Kidney epithelial cell (primary cell): ENCODE results near the gene CTNNBIP1. TPM values are rescaled to one million over a fixed set of nuclear protein-coding genes. Genes with fewer than 3 reads are reported as not detected.

Source experiments
- DNase-seq: peaks from one replicate; pipeline ENCODE4 v3.0.0-alpha.2; 2010; ENCODE audit warnings: low read depth
- H3K27me3 ChIP-seq: 2 replicates; pipeline ENCODE4 v1.6.0; 2011; ENCODE audit warnings: low read length; ENCODE audit not compliant: control insufficient read depth, insufficient read depth
- H3K36me3 ChIP-seq: 2 replicates; pipeline ENCODE4 v1.5.1; 2011; ENCODE audit warnings: low read length; ENCODE audit not compliant: control insufficient read depth, insufficient read depth
- H3K4me3 ChIP-seq: 2 replicates; pipeline ENCODE4 v1.5.1; 2011; ENCODE audit warnings: low read depth, mild to moderate bottlenecking, control low read depth, low read length
- total RNA-seq: library from RNA; depleted of rRNA; stranded (reverse); fragments of >200 nt; gene quantifications from 2 replicates; pipeline ENCODE4 v1.2.3, GENCODE V29; 2015
- TF ChIP-seq, protein P1 (sequence below): IDR thresholded peaks from 2 replicates; pipeline ENCODE4 v1.5.1; 2011; ENCODE audit warnings: mild to moderate bottlenecking, moderate library complexity, low read length, control low read depth, inconsistent platforms; ENCODE audit not compliant: insufficient read depth, poor library complexity, severe bottlenecking

The CTNNBIP1 gene
- total RNA-seq, 1 donor from 2014 or later, result 27.4 TPM

DNA sequence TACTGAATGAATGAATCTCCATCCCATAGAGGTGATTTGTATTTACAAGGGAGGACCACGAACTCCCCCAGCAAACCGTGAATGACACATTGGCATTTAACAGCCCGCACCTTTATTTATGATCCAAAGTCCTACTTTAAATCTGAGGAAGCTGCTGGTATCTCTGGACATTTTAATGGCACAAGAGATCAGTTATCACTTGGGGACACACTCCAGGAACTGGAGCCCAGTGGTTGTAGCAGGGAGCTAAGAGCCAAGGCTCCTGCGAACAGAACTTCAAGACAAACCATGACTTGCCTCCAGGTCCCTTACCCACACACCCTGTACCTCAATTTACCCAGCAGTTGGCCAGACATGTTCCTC is 1.2 kb downstream of the CTNNBIP1 start:
- no peak for DNase-seq
- TF ChIP-seq, protein P1, sequence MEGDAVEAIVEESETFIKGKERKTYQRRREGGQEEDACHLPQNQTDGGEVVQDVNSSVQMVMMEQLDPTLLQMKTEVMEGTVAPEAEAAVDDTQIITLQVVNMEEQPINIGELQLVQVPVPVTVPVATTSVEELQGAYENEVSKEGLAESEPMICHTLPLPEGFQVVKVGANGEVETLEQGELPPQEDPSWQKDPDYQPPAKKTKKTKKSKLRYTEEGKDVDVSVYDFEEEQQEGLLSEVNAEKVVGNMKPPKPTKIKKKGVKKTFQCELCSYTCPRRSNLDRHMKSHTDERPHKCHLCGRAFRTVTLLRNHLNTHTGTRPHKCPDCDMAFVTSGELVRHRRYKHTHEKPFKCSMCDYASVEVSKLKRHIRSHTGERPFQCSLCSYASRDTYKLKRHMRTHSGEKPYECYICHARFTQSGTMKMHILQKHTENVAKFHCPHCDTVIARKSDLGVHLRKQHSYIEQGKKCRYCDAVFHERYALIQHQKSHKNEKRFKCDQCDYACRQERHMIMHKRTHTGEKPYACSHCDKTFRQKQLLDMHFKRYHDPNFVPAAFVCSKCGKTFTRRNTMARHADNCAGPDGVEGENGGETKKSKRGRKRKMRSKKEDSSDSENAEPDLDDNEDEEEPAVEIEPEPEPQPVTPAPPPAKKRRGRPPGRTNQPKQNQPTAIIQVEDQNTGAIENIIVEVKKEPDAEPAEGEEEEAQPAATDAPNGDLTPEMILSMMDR, result no peak
- H3K4me3 ChIP-seq, result peak overlapping the region; percentile 89
- no peaks in the 10 kb centered on the region for H3K27me3 ChIP-seq
- no peaks in the 10 kb centered on the region for H3K36me3 ChIP-seq

DNA sequence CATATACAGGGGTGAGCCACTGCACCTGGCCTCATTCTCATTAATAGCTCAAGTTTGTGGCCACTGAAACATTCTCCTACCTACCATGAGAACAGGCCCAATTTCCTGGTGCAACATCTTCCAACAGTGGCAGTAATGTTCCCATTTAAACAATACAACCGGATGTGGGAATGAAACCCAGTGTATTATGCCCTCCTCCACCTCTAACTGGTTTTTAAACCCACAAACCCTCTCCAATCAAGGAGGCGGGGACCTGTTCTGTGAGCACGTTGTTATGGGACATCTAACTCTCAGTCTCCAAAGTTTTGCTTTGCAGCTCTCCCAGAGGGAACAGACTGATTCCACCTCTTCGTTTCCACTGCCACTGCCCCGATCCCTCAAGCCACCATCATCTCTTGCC is 2.6 kb downstream of the CTNNBIP1 start:
- DNase-seq, result no peak
- Histone ChIP-seq H3K27me3 (no peaks in the 10 kb centered on the region), H3K4me3 (no peak overlapping the region), H3K36me3 (no peaks in the 10 kb centered on the region)
- TF ChIP-seq, protein P1, result no peak

DNA sequence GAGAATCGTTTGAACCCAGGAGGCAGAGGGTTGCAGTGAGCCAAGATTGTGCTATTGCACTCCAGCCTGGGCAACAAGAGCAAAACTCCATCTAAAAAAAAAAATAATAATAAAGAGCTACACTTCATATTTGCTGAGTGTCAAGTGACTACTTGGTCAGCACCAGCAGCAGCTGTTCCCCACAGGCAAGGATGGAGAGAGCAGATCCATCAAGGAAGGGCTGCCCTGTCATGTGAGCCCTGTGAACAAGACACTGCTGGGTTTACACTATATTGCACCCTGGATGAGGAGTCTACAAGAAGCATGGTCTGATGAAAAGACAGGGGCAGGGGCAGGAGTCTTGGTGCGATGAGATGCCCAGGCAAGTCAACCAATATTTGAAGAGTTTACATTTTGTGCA is 3.6 kb downstream of the CTNNBIP1 start:
- TF ChIP-seq, protein P1, result no peak
- no peak for DNase-seq
- Histone ChIP-seq H3K36me3 (no peaks in the 10 kb centered on the region), H3K27me3 (no peaks in the 10 kb centered on the region), H3K4me3 (no peak overlapping the region)

DNA sequence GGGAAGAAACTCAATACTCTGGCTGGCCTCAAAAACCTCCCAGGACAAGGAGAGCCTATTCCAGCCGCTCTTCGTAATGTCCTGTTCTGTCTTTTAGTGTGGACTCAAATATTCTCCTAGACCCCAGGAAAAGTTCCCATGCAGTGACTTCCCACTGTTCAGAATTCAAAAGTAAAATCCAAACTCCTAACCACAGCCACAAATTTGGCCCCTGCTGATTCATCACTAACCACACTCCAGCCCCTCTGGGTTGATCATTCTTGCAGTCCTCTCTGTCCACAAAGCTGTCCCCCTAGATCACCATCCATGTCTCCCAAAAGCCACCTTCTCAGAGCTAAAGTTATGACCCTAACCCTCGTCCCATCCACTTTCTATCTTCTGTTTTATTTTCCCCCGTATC is 5.1 kb downstream of the CTNNBIP1 start:
- no peak for DNase-seq
- Histone ChIP-seq H3K36me3 (no peaks in the 10 kb centered on the region), H3K4me3 (no peak overlapping the region), H3K27me3 (no peaks in the 10 kb centered on the region)
- TF ChIP-seq, protein P1, result no peak

DNA sequence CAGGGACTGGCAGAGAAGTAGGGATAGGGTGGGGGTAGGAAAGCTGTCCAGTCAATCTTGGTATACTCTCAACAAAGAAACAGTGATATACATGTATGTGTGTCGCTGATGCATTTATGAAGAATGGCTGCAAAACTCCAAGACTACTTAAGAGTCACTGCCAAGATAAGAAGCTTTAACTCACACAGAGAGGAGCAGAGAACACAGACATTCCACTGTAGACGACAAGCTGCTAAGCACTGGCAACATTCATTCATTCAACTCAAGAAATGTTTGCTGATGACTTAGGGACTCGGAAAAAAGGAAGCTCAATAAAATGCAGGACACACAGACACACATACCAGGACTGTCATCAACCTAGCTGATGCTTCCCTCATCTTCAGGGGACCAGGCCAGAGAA is 5.5 kb downstream of the CTNNBIP1 start:
- H3K27me3 ChIP-seq, result no peaks in the 10 kb centered on the region
- no peaks in the 10 kb centered on the region for H3K36me3 ChIP-seq
- DNase-seq, result no peak
- TF ChIP-seq, protein P1, result no peak
- H3K4me3 ChIP-seq, result no peak overlapping the region

DNA sequence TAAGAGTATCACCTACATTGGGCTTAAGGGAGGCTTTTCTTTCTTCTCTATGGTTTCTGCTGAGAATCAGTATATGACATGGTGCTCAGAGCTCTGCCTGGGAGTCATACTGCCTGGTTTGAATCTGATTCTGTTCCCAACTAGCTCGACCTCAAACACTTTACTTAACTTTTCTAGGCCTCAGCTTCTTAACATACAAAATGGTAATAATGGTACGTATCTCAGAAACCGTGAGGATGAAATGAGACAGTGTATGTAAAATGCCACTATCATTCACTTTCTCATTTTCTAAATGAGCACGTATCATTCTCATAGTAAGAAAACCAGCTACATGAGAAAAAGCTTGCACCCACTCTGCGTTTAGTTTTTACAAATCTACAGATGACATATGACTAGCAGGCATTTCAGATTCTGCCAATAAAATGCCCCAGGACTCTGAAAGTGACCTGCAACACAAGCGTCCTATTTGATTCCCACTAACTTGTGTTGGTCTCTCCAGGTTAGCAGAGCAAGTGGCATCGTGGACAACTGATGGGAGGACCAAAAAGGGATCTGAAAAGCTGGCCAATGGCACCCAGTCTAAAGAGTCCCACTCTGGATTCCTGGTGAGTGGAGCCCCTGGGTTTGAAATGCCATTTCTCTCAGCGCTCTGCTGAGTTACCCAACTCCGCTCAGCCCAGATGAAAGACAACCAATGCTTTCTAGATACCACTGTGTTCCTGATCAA is 6.1 kb downstream of the CTNNBIP1 start:
- Histone ChIP-seq H3K27me3 (no peaks in the 10 kb centered on the region), H3K36me3 (no peaks in the 10 kb centered on the region), H3K4me3 (no peak overlapping the region)
- TF ChIP-seq, protein P1, result no peak
- DNase-seq, result no peak
